ENCODE results near the gene ATAD3A.

- no peak for TF ChIP-seq YY1 (IDR thresholded peaks at IDR 0.05; ENCODE audit: insufficient read depth, insufficient read length)
- no peak for TF ChIP-seq SUZ12 (IDR thresholded peaks at IDR 0.05; ENCODE audit: extremely low read depth, insufficient read depth, insufficient read length)
These were observed 43.3 kb downstream of the ATAD3A start for GRCh38 chr1:1554926-1555915.

Data from NT2/D1 (cell line).